PC-9 (cell line): Measurements from ENCODE around the gene TIMM29.

Experiments
- EZH2 ChIP-seq: fragments of 200-600 bp; sonication (generic); IDR thresholded peaks from 2 replicates; pipeline ENCODE4 v1.8.0; 2017; ENCODE audit warnings: antibody characterized with exemption, low read depth
- TF ChIP-seq, protein P1 (sequence below): fragments of 200-600 bp; sonication (generic); conservative IDR thresholded peaks from 2 replicates; pipeline ENCODE4 v1.6.1; 2017; ENCODE audit warnings: mixed run types, antibody characterized with exemption, mild to moderate bottlenecking, moderate library complexity

DNA sequence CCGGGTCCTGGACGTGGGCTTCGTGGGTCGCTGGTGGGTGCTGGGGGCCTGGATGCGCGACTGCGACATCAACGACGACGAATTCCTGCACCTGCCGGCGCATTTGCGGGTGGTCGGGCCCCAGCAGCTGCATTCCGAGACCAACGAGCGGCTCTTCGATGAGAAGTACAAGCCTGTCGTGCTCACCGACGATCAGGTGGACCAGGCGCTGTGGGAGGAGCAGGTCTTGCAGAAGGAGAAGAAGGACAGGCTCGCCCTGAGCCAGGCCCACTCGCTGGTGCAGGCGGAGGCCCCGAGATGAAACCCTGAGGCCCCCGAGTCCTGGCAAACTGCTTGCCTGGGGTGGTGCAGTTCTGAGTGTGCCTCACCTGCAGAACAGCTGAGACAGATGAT is 787 bp downstream of the TIMM29 start:
- TF ChIP-seq, protein P1, sequence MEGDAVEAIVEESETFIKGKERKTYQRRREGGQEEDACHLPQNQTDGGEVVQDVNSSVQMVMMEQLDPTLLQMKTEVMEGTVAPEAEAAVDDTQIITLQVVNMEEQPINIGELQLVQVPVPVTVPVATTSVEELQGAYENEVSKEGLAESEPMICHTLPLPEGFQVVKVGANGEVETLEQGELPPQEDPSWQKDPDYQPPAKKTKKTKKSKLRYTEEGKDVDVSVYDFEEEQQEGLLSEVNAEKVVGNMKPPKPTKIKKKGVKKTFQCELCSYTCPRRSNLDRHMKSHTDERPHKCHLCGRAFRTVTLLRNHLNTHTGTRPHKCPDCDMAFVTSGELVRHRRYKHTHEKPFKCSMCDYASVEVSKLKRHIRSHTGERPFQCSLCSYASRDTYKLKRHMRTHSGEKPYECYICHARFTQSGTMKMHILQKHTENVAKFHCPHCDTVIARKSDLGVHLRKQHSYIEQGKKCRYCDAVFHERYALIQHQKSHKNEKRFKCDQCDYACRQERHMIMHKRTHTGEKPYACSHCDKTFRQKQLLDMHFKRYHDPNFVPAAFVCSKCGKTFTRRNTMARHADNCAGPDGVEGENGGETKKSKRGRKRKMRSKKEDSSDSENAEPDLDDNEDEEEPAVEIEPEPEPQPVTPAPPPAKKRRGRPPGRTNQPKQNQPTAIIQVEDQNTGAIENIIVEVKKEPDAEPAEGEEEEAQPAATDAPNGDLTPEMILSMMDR: no peak
- no peak for TF ChIP-seq EZH2
